GM12892 (cell line): ENCODE data around the gene MMP24.

ENCODE experiments used
- POLR2A ChIP-seq: IDR thresholded peaks from 2 replicates; pipeline ENCODE4 v1.6.1; 2011; ENCODE audit warnings: low read depth, low read length, control low read depth
- TAF1 ChIP-seq: IDR thresholded peaks from 2 replicates; pipeline ENCODE4 v1.6.1; 2011; ENCODE audit warnings: low read depth, mild to moderate bottlenecking, control low read depth, low read length, borderline replicate concordance

DNA sequence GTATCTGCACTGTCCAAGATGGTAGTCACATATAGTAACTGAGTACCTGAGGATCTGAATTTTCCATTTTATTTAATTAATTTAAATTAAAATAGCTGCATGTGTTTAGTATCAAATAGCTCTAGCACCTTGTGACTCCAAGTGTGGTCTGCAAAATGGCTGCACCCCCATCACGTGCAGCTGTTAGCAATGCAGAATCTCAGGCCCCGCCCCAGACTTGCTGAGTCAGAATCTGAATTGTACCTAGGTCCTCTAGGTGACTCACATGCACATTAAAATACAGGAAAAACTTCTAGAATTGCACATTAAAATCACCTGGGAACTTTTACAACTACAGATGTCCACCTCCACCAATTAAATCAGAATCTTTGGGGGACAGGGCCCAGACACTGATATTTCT lies 84.9 kb downstream of the MMP24 start:
- TF ChIP-seq POLR2A (no peak), TAF1 (no peak)
